Jurkat, Clone E6-1 (cell line): Measurements from ENCODE around the gene SEC14L5.
"Not testable (repeated sequence)": the region's sequence is repeated elsewhere in the genome, so short reads cannot be mapped to it uniquely, and the experiment has no call there.

Experiments
- DNase-seq: peaks from one replicate; pipeline ENCODE4 v3.0.0-alpha.2; 2011; ENCODE audit warnings: low read depth, low spot score
- H3K4me3 ChIP-seq: 2 replicates; pipeline ENCODE4 v1.5.1; 2011; ENCODE audit warnings: mild to moderate bottlenecking, low read length, control low read depth, moderate library complexity

Gene SEC14L5

GRCh38 chr16:4927661-4928060 is 30.5 kb upstream of the SEC14L5 start:
- DNase-seq, result no peak
- no peak overlapping the region for H3K4me3 ChIP-seq

DNA sequence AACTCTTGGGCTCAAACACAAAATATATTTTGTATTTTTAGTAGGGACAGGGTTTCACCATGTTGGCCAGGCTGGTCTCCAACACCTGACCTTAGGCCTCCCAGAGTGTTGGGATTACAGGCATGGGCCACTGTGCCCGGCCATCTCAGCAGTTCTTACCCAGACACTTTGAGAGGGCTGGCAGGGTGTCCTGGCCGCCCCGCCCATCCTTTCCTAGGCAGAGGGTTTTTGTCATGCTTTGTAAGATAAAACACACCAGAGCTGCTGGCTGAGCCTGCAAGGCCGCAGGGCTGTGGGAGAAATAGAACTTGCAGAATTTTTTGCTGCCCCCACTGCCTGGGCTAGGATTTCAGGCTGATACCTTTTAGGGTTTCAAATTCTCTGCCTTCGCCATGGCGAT is 29.9 kb upstream of the SEC14L5 start:
- no peak for DNase-seq
- H3K4me3 ChIP-seq, result no peak overlapping the region

- DNase-seq, H3K4me3 ChIP-seq: not testable (repeated sequence)
These were observed 28.5 kb upstream of the SEC14L5 start for GRCh38 chr16:4929619-4930018.

GRCh38 chr16:4931381-4931780 is 26.7 kb upstream of the SEC14L5 start:
- DNase-seq, result no peak
- H3K4me3 ChIP-seq, result no peak overlapping the region

- DNase-seq, result no peak
- H3K4me3 ChIP-seq, result no peak overlapping the region
These were observed 24.7 kb upstream of the SEC14L5 start for GRCh38 chr16:4933433-4933832.

DNA sequence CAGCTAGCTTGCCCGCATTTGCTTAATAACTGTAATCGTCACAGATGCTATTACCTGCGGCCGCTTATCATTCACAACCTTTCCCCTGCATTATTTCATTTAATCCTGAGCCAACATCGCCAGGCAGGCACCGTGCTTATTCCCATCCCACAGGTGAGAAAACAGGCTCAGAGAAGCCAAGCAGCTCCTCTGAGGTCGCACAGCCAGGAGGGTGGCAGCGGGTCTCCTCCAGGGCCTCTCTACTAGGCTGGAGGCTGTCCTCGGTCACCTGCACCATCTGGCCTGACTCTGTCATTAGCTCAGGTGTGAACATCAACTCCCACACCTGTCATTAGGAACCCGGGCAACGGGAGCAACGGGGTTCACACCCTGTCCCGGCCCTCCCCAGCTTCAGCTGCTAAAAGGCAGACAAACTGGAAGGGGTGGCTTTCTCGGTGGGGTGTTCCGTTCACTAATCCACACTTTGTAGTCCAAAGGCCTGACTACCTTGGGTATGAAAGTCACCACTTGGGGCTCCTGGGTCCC is 24.2 kb upstream of the SEC14L5 start:
- DNase-seq, result no peak

DNA sequence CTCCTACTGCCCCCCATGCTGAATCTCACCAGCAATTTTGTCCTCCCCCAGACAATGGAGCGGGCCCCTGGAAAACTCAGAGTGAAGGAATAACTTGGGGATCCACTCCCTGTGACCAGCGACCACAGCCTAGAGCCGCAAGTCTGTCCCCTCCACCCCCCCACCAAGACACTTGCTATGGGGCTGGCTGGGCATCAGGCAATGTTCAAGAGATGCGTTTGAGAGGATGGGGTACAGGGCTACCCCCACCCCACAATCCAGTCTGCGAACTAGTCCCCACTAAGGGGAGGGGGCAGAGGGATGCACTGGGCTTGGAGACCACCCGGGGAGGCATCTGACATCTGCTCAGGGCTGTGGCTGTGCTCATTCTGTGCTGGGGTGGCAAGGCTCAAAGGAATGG is 23.5 kb upstream of the SEC14L5 start:
- no peak for DNase-seq
- H3K4me3 ChIP-seq, result no peak overlapping the region

More for the DNA sequence above, 24.2 kb upstream of the SEC14L5 start:
- no peak overlapping the region for H3K4me3 ChIP-seq

GRCh38 chr16:4935241-4935855 is 22.8 kb upstream of the SEC14L5 start:
- no peak overlapping the region for H3K4me3 ChIP-seq
- DNase-seq, result no peak

- no peak overlapping the region for H3K4me3 ChIP-seq
These were observed 21.7 kb upstream of the SEC14L5 start for GRCh38 chr16:4936181-4936990.

DNA sequence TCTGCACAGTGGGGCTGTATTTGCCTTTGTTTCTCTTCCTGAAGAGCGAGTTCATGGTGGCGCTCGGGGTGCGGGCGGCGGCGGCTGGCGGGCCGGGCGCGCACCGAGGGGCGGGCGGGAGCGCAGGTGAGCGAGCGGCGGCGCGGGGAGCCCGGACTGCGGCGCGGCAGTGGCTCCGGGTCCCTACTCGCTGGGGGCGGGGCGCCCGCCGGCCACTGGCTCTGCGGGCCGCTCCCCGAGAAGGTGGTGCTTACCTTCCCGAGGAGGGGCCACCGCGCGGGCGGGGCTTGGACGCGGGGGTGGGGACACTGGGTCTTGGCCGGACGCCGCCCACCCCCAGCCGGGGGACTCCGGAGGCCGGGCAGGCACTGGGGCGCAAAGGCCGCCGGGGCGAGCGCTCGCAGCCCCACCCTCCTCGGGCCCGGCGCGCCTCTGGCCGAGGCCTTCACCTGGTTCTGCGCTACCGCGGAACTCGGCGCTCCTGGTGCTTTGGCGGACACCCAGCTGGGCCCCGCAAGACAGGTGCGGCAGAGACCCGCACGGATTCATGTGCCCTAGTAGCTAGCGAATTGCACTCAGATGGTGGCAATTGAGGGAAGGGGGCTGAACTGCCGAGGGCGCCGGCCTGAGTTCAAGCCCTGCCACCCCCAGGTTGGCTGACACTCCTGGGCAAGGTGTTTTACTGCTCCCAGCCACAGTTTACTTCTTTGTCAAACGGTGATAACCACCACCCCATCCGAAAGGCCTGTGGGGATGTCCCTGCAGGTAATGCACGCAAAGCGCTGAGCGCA is 20.9 kb upstream of the SEC14L5 start, which contains the start of gene PPL:
TSS of gene PPL (minus strand) at position 158 of the 791 bp plus-strand sequence. CDS start at position 55, 103 bp downstream.
- H3K4me3 ChIP-seq, result no peak within 1 kb of the TSS
- no peak for DNase-seq

More at GRCh38 chr16:4936181-4936990, 21.7 kb upstream of the SEC14L5 start:
- no peak for DNase-seq

DNA sequence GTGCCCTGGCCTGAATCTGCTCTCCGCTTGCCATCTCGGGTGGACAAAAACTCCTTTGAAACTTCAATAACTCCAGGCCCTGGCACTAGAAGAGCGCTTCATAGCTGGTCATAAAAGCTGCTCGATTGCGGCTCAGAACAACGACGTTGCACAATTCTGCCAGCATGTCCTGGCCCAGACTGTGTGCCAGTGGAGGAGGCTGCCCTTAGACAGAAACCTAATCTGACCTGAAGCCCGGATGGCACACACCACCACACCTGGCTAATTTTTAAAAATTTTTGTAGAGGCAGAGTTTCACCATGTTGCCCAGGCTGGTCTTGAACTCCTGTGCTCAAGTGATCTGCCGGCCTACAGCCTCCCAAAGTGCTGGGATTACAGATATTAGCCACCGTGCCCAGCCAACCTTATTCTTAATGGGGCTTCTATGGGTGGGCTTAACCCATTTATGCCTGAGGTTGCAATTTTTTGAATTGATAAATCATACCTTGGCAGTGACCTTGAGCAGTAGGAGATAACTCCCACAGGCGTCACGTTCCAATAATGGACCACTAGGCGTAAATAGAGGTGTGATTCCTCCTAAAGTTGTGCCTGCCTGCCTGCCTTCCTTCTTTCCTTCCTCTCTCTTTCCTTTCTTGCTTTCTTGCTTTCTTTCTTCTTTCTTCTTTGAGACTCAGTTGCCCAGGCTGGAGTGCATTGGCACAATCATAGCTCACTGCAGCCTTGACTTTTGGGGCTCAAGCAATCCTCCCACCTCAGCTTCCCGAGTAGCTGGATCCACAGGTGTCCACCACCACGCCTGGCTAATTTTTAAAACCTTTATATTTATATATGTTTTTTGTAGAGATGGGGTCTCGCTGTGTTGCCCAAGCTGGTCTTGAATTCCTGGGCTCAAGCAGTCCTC is 20.1 kb upstream of the SEC14L5 start:
- no peak for DNase-seq
- H3K4me3 ChIP-seq, result no peak overlapping the region

DNA sequence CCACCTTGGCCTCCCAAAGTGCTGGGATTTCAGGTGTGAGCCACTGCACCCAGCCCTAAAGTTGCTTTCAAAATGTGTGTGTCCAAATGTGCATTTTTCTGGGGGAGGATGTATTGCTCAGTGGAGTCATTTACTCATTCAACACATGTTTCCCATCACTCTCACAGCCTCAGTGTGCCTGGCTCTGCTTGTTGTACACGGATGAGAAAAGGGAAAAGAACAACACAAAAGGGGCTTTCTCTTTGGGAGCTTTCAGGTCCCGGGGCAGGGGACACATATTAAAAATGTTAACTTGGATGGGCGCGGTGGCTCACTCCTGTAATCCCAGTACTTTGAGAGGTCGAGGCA is 19.5 kb upstream of the SEC14L5 start:
- DNase-seq, result no peak

DNA sequence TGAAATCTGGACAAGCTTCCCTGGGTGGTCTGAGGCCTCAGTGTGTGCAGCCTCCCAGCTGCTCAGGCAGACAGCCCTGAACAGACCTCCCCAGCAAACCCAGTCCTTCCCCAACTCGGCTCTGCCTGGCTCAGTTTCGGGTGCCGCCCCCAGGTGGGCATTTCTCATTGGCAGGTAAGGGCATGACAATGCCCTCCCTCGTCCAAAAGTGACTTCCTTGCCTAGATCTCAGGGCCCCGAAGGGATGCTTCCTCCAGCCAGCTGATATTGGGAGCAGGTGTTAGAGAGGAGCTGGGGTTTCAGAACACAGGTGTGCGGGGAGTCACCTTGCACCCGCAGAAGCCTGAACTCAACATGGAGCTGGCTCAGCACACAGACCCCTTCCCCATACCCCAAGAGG is 17.4 kb upstream of the SEC14L5 start:
- H3K4me3 ChIP-seq, result no peak overlapping the region
- no peak for DNase-seq

More for the DNA sequence above, 19.5 kb upstream of the SEC14L5 start:
- H3K4me3 ChIP-seq, result no peak overlapping the region

DNA sequence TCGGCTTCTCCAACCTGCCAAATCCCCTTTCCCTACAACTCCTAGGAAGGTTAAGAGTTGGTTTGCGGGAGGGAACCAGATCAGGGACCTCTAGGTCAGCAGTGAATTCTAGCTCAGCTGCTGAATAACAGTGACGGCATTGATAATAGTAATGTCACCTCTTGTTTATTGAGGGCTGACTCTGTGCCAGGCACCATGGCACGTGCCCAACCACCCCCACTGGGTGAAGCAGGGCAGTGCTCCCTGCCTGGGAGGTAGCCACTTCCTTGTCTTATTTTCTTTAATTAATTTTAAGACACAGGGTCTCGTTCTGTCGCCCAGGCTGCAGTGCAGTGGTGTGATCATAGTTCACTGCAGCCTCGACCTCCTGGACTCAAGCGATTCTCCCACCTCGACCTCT is 15.6 kb upstream of the SEC14L5 start:
- no peak for DNase-seq
- no peak overlapping the region for H3K4me3 ChIP-seq

GRCh38 chr16:4944333-4945281 is 13.5 kb upstream of the SEC14L5 start:
- no peak for DNase-seq
- no peak overlapping the region for H3K4me3 ChIP-seq

DNA sequence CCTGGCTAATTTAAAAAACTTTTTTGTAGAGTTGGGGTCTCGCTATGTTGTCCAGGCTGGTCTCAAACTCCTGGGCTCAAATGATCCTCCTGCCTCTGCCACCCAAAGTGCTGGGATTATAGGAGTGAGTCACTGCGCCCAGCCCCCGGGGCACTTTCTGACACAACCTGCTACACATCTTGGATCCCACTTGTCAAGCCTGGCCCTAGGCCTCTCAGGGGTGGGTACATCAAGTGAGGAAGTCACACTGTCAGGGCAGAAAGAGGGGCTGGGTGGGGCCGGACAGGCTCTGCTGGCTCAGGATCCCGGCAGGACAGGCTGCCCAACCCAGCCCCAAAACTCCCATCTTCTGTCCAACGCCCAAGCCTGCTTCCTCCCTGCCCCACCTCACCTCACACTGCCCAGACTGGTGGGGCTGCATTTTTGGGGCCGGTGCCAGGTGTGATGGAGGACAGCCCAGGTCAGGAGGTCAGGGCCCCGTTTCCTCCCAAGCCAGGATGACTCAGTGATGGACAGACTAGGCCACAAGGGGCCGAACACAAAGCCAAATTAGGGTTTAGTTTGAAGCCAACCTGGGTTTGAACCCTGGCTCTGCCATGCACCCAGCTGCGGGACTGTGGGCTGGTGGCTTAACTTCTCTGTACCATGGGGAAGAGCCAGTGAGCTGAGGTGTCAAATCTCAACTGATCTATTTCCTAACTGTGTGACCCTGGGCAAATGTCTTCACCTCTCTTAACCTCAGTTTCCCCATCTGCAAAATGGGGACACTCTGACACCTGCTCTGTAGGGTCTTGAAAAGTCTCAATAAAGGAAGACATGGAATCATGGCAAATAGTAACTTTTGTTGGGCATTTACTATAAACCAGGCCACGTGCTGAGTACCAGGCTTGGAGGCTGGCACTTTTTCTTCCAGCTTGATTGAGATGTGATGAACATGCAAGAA is 12.3 kb upstream of the SEC14L5 start:
- DNase-seq, result no peak
- no peak overlapping the region for H3K4me3 ChIP-seq

GRCh38 chr16:4946917-4947316 is 11.2 kb upstream of the SEC14L5 start:
- H3K4me3 ChIP-seq, result no peak overlapping the region
- no peak for DNase-seq
